GM12892 (cell line): Measurements from ENCODE around the gene ARHGAP23.

Experiments used
- DNase-seq: peaks from one replicate; pipeline ENCODE4 v3.0.0; 2011; ENCODE audit not compliant: insufficient read length
- FAIRE-seq: peaks from 2 replicates; lab custom pipeline; 2011; peaks lifted over from hg19 to GRCh38; lab: Jason Lieb, UNC
- POLR2A ChIP-seq: IDR thresholded peaks from 2 replicates; pipeline ENCODE4 v1.6.1; 2011; ENCODE audit warnings: low read depth, low read length, control low read depth
- POLR2AphosphoS5 ChIP-seq: IDR thresholded peaks from 2 replicates; pipeline ENCODE4 v1.6.1; 2011; ENCODE audit warnings: low read depth, low read length, control low read depth
- TAF1 ChIP-seq: IDR thresholded peaks from 2 replicates; pipeline ENCODE4 v1.6.1; 2011; ENCODE audit warnings: low read depth, mild to moderate bottlenecking, control low read depth, low read length, borderline replicate concordance

The ARHGAP23 gene

DNA sequence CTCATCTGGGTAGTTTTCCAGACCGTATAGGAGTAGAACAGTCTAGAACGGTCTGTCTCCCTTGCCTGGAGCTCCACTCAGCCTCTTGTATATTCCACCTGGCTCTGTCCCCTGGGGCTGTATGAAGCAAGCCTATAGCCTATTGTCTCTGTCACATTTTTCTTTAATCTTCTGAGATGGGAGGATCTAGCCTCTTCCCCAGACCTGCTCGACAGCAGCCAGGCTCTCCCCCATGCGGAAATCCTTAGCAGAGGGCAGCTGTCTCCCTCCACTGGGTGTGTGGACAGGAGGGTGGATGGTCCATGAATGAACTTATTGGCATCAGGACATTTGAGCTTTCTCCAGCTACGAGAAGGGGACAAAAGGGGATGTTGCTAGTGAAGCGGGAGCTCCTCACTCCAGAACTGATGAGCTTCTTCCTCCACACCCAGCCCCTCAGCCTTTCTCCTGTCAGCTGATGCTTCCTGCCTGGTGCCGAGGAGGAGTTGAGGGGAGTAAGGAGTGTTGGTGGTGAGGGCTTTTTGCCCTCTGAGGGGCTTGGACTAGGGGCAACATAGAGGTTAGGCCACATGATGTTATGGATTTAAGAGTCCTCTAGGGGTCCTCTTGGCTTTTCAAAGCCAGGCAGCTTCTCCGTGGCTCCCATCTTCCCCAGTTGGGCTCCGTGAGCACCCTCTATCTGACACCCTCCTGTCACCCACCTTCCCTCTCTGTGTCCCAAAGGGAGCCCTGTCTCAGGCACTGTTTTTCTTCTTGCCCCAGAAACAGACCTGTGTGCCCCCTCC, 28.0 kb downstream of the ARHGAP23 start:
- FAIRE-seq, result no peak

GRCh38 chr17:38457577-38458371, 29.5 kb downstream of the ARHGAP23 start:
- FAIRE-seq, result no peak
- no peak for TF ChIP-seq POLR2AphosphoS5
- TF ChIP-seq TAF1, result no peak
- TF ChIP-seq POLR2A, result no peak
- peak; percentile 7 for DNase-seq

More for the DNA sequence above, 28.0 kb downstream of the ARHGAP23 start:
- no peak for DNase-seq
- no peak for TF ChIP-seq TAF1
- TF ChIP-seq POLR2A, result no peak
- no peak for TF ChIP-seq POLR2AphosphoS5

DNA sequence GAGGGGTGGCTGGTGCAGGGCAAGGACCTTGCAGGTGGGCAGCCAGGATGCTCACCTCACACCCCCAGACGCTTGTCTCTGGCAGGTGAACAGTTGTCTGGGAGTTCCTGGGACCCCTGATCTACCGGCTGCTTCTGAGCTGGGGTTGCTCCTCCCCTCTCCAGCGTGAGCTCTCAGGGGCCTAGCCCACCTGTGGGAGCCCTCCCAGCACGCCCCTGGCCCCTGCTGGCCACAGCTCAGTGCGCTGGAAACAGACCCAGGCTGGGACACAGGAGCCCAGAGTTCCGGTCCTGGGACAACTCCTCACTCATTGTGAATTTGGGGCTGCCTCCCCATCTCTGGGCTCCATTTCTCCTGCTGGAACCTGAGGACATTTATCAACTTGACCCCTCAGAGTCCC, 30.3 kb downstream of the ARHGAP23 start:
- TF ChIP-seq POLR2AphosphoS5, result no peak
- no peak for TF ChIP-seq TAF1
- no peak for TF ChIP-seq POLR2A
- no peak for FAIRE-seq
- DNase-seq, result no peak

GRCh38 chr17:38459567-38459966, 31.3 kb downstream of the ARHGAP23 start:
- TF ChIP-seq POLR2AphosphoS5 (no peak), TAF1 (no peak), POLR2A (no peak)
- FAIRE-seq, result no peak
- no peak for DNase-seq

GRCh38 chr17:38460082-38460715, 31.9 kb downstream of the ARHGAP23 start:
- FAIRE-seq (no peak), DNase-seq (no peak)
- TF ChIP-seq TAF1 (no peak), POLR2AphosphoS5 (no peak), POLR2A (no peak)

DNA sequence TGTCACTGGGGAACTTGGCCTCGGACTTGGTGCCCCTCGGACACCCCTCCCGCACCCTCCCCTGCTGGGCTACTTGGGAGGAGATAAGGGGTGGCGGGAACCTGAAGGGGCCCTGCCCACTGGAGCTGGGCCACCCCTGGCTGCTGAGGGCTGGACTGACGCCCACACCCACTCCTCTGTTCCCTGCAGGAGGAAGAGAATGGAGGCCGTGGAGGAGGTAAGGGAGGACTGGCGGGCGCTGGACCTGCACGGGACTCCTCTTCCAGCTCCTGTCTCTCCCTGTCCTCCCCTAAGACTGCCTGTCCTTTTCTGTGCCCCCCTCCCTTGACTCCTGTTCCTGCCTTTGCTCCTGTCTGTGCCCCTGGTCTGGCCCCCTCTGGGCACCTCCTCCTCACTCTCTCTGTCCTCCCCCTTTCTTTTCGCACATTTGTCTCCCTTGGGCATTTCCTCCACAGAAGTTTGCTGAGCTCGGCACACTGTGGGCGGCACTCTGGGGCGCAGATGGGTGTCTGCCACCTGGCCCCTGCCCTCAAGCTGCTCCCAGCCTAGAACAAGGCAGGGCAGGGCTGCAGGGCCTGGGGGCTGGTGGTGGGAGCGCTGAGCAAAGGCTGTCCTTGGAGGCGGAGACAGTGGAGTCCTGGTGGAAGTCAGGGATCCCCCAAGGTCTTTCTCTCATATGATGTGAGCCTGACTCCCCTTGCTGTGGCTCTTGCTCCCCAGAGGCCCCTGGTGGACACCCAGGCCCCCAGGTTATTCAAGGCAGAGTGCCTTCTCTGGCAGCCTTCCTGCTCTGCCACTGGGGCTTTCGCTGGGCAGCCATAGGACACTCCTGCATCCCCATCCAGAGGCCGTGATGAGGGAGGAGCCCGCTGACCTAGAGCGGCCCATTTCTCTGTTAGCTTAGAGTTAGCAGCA, 32.7 kb downstream of the ARHGAP23 start:
- no peak for DNase-seq
- TF ChIP-seq POLR2AphosphoS5 (no peak), POLR2A (no peak), TAF1 (no peak)
- FAIRE-seq, result no peak

DNA sequence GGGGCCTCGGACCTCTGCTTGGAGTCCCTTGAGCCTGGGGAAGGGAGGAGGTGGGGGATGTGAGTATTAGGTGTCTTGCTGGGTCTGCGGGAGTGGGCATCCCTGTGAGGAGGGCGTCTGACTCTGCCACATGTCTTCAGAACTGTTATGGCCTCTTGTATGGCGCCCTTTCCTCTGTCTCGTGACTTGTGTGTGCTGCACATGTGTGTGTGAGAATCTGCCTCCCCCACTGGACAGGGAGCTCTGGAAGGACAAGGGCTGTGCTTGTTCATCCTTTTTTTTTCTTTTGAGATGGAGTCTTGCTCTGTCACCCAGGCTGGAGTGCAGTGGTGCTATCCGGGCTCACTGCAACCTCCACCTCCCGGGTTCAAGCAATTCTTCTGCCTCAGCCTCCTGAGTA, 33.4 kb downstream of the ARHGAP23 start:
- DNase-seq (no peak), FAIRE-seq (no peak)
- TF ChIP-seq POLR2AphosphoS5 (no peak), POLR2A (no peak), TAF1 (no peak)

DNA sequence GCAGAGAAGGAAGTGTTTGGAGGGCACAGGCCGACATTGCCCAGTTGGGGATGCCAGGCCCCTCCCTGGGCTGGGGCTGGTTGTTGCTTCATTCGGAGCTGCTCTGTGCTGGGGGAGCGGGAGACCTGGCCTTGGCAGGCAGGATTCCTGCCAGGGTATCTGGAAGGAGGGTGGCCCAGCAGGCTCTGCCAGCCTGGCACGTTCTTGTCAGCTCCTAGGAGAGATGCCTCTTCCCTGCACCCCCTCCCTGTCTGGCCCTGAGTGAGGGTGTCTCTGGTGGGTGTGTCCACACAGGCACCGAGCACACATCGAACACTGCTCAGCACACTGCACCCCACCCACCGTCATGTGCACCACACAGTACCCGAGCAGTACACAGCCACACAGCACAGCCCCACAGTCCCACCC, 35.2 kb downstream of the ARHGAP23 start:
- FAIRE-seq, result no peak
- TF ChIP-seq POLR2AphosphoS5, result no peak
- no peak for TF ChIP-seq POLR2A
- TF ChIP-seq TAF1, result no peak
- no peak for DNase-seq

DNA sequence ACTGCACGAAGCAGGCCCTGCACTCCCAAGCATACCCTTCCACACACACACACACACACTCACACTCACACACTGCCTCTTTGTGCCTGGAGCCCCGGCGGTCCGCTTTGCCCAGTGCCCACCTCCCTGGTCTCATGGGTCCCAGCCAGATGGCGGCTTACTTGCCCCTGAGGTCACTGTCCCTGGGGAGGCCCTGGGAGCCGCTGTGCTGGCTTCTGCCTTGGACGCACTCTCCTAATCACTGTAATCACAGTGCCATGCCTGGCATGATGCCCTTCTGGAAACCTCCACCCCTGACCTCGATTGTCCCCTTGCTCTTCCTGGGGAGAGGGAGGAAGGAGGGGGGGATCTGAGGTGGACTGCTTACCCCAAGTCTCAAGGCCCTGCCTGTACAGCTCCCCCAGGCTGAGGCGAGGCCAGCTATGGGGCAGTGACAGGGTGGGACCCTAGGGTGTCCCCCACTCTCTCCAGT, 36.0 kb downstream of the ARHGAP23 start:
- FAIRE-seq (no peak), DNase-seq (peak; percentile 14)
- no peak for TF ChIP-seq POLR2AphosphoS5
- no peak for TF ChIP-seq TAF1
- no peak for TF ChIP-seq POLR2A

DNA sequence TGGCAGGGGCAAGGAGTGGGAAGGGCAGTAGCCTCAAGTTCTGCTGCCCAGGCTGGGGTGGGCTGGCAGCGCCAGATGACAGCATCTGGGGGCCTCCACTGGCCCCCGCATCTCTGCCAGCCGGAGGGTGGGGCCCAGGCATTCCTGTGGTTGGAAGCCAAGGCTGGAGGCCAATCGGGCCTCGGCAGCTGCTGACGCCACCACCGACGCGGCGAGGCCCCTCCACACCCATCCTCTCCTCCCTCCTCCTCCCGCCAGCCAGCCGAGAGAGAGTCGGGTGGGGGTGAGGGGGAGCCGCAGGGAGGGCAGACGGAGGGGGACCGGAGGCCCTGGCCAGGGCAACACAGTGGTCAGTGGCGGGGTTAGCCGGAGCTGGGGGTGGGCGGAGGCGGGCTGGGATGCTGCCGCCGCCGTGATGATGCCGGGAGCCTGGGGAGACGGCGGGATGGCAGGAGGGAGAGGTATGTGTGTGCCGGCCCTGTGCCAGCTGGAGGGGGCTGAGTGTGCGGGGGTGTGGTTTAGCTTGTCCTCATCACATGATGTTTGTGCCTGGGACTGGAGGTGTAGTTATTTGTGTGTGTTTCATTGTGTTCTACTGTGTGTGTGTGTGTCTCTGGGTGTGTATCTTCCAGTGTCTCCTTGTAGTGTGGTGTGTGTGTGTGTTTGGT, 36.6 kb downstream of the ARHGAP23 start:
- TF ChIP-seq POLR2A (no peak), POLR2AphosphoS5 (no peak), TAF1 (no peak)
- FAIRE-seq (no peak), DNase-seq (no peak)

DNA sequence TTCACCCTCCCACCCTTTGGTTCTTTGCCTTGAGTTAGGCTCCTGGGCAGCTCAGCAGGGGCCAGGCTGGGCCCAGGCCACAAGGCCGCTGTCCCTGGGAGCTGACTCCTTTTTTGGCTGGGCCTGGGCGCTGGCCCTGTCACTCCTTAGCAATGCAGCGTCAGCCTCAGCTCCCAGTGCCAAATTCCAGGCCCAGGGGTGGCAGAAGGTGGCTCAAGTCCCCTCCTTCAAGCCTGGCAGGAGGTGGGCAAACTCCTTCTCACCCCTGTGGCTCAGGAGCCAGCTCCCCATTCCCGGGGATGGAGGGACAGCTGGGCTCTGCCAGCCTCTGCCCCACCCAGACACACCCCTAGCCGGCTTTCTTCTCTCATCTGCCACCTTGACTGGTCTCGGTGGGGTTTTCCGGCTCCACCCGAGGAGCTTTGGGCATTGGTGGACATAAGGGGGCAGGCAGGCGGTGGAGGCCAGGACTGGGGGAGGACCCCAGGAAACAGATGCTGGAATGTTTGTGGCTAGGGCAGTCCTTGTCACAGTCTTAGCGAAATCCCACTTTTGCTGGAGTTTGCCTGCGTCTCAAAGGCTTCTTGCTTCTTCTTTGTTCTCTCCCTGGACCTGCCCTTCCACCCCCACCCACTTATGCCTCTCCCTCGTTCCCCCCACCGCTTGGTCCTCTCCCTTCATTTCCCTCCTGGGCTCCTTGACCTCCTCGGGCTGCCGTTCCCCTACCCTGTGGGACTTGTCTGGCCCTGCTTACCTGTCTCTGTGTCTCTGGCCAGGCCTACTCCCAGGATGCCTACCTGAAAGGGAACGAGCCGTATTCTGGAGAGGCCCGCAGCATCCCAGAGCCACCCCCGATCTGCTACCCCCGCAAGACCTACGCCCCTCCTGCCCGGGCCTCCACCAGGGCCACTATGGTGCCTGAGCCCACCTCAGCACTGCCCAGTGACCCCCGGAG, 37.4 kb downstream of the ARHGAP23 start:
- DNase-seq (no peak), FAIRE-seq (no peak)
- no peak for TF ChIP-seq TAF1
- no peak for TF ChIP-seq POLR2A
- TF ChIP-seq POLR2AphosphoS5, result no peak
